Measurements from ENCODE around the gene FOXP1. TPM values are rescaled to one million over a fixed set of nuclear protein-coding genes. Genes with fewer than 3 reads are reported as not detected.

The FOXP1 gene
- total RNA-seq, 2 experiments from 2014 or later: 108 to 153 TPM

DNA sequence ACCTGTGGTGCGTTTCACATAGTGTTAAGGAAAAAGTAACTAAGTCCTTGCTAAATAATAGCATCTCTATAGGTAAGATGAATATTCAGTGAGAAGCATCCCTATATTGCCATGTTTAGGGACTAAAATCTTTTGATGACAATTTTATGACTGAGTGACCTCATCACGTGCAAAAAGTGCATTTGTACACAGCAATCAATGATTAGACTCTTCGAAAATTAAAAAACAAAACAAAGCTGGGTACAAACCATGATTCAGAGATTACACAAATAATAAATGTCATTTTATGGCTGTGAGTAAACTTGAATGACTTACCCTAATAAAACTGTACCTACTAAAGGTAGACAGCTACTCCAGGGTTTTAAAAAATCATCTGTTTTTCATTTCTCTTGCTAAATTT lies 505.3 kb downstream of the FOXP1 start:
- peaks cover 93% of the 10 kb centered on the region for H3K4me1 Mint-ChIP-seq
- no peak for ATAC-seq
- H3K4me3 Mint-ChIP-seq: peak overlapping the region; percentile 27
- peak overlapping the region; percentile 87 for H3K27ac Mint-ChIP-seq
- peaks cover 48% of the 10 kb centered on the region for H3K36me3 Mint-ChIP-seq (ENCODE audit: low read depth)
- DNase-seq: no peak
- CTCF ChIA-PET: interaction anchor here (1.0 kb wide), 1 partner anchor 10 kb away, joined by 4 read pairs; no protein-coding TSS in a partner anchor
- intact Hi-C loops (cut with DNase I, micrococcal nuclease): no loop called here
- no peaks in the 10 kb centered on the region for H3K27me3 Mint-ChIP-seq
- POLR2A ChIA-PET: no interaction called here
- peaks cover 4% of the 10 kb centered on the region for H3K9me3 Mint-ChIP-seq (ENCODE audit: low read depth)

DNA sequence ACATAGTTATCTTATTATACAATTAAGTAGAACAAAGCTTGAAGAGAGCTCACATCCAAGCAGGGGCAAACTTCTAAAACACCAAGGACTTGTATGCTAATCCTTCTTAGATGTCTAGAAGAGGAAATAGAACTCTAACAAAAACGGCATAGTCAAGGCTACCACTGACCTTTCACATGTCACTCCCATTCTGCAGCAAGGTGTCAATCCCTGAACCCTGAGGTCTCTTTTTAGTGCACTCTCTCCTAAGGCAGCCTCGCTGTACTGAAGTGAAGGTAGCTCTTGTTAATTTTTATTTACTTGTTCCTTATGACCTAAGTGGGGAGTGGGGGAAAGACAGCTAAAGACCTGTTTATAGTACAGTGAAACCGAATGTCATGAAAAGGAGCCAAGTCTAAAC lies 506.5 kb downstream of the FOXP1 start:
- Mint-ChIP-seq H3K4me1 (peaks cover 94% of the 10 kb centered on the region), H3K9me3 (ENCODE audit: low read depth) (no peaks in the 10 kb centered on the region), H3K36me3 (ENCODE audit: low read depth) (peaks cover 42% of the 10 kb centered on the region), H3K27me3 (no peaks in the 10 kb centered on the region), H3K4me3 (no peak overlapping the region), H3K27ac (peak overlapping the region; percentile 87)
- DNase-seq (no peak), ATAC-seq (no peak)
- ChIA-PET POLR2A (no interaction called here), CTCF (interaction anchor here (1.0 to 1.4 kb wide), 4 partner anchors 9 to 55 kb away, joined by 3 to 5 read pairs (median 4); no protein-coding TSS in a partner anchor)
- intact Hi-C loops (cut with DNase I, micrococcal nuclease): no loop called here

DNA sequence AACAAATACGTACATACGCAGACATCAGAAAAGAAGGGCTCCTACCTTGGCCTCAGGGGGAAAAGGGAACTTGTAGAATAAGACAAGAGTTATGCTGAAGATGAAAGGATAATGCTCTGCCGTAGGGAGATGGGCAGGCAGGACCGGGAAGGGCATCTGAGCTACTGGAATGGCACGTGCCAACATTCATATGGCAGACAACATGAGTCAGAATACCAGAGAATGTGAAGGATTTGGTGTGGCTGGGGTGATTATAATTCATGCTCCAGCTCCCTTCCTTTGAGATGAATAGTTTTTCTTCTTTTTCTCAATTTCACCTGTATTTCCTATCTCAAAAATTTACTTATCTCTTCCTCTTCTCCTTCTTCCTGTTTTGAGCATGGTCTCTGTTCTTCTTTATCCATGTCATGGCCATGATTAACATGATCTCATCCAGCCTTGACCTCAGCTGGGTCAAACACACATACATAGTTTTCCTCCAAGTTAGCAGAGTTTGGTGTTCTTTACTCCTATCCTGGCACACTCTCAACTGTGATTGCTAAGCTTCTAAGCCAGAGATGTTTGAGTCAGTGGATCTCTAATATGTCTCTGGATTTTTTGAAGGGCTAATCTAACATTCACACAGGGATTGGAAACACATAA lies 507.0 kb downstream of the FOXP1 start:
- ChIA-PET CTCF (interaction anchor here (1.0 to 1.4 kb wide), 4 partner anchors 8 to 55 kb away, joined by 3 to 5 read pairs (median 4); no protein-coding TSS in a partner anchor), POLR2A (no interaction called here)
- intact Hi-C loops (cut with DNase I, micrococcal nuclease): no loop called here
- Mint-ChIP-seq H3K9me3 (ENCODE audit: low read depth) (no peaks in the 10 kb centered on the region), H3K4me3 (no peak overlapping the region), H3K27ac (peak overlapping the region; percentile 87), H3K27me3 (no peaks in the 10 kb centered on the region), H3K4me1 (peaks cover 96% of the 10 kb centered on the region), H3K36me3 (ENCODE audit: low read depth) (peaks cover 41% of the 10 kb centered on the region)
- DNase-seq (no peak), ATAC-seq (no peak)

DNA sequence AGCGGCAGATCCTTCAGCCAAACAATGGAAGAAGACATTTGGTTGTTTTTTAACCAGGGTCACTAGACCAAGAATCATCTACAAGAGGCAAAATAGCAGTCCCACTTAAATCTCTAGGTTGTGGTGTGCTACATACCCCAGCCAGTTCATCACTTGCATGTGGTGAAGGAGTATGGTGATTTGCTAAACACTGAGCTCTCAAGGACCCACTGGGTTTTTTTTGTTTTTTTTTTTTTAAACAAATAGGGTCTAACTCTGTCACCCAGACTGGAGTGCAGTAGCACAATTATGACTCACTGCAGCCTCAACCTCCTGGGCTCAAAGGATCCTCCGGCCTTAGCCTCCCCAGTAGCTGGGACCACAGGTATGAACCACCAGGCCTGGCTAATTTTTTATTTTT lies 508.0 kb downstream of the FOXP1 start:
- H3K27ac Mint-ChIP-seq: peak overlapping the region; percentile 48
- POLR2A ChIA-PET: interaction anchor here (0.6 kb wide), 1 partner anchor 129 kb away, joined by 3 read pairs; no protein-coding TSS in a partner anchor
- intact Hi-C loops (cut with DNase I, micrococcal nuclease): no loop called here
- CTCF ChIA-PET: interaction anchor here (0.9 kb wide), 1 partner anchor 78 kb away, joined by 3 read pairs; no protein-coding TSS in a partner anchor
- H3K4me1 Mint-ChIP-seq: peaks cover 96% of the 10 kb centered on the region
- no peak overlapping the region for H3K4me3 Mint-ChIP-seq
- H3K36me3 Mint-ChIP-seq (ENCODE audit: low read depth): peaks cover 35% of the 10 kb centered on the region
- no peaks in the 10 kb centered on the region for H3K27me3 Mint-ChIP-seq
- ATAC-seq (no peak), DNase-seq (no peak)
- H3K9me3 Mint-ChIP-seq (ENCODE audit: low read depth): no peaks in the 10 kb centered on the region

DNA sequence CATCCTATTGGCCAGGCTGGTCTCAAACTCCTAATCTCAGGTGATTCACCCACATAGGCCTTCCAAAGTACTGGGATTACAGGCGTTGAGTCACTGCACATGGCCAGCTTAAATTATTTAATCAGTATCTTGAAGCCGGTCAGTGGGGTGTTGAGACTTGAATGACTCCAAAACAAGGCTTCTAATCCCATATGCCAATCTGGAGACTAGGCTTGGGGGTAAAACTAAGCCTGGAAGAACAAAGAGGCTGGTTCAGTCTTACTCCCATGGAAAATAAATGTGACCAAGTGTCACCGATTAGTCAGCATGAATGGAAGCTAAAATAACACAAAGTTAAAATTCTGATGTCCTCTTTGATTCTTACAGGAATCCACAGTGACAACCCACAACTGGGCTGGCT lies 509.1 kb downstream of the FOXP1 start:
- intact Hi-C loops (cut with DNase I, micrococcal nuclease): loop anchor here in 1 of 2 experiments (5.0 kb wide), 1 partner anchor 357 kb away; no protein-coding TSS in a partner anchor
- ATAC-seq (no peak), DNase-seq (no peak)
- ChIA-PET CTCF (interaction anchor here (1.1 kb wide), 2 partner anchors 11 to 13 kb away, joined by 3 to 4 read pairs; no protein-coding TSS in a partner anchor), POLR2A (no interaction called here)
- no peaks in the 10 kb centered on the region for H3K9me3 Mint-ChIP-seq (ENCODE audit: low read depth)
- H3K27me3 Mint-ChIP-seq: no peaks in the 10 kb centered on the region
- H3K27ac Mint-ChIP-seq: peak overlapping the region; percentile 48
- H3K36me3 Mint-ChIP-seq (ENCODE audit: low read depth): peaks cover 32% of the 10 kb centered on the region
- peaks cover 96% of the 10 kb centered on the region for H3K4me1 Mint-ChIP-seq
- H3K4me3 Mint-ChIP-seq: no peak overlapping the region

DNA sequence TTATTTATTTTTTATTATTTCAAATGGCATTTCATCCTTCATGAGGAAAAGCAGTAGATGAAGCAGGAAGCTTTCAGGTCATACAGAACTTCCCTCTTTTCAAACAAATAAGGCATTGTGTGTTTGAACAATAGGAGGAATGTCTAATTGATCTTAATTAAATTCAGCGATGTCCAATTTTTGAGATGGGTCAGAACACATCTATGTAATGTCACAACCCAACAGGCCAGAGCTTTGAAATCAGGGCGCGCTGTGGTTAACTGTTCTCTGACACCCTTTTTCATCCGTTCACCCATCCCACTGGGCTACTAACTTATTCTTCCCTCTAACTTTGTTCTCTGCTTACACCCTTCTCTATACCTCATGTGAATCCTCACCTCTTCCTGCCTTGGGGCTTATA lies 510.5 kb downstream of the FOXP1 start:
- Mint-ChIP-seq H3K36me3 (ENCODE audit: low read depth) (peaks cover 34% of the 10 kb centered on the region), H3K27me3 (no peaks in the 10 kb centered on the region), H3K9me3 (ENCODE audit: low read depth) (no peaks in the 10 kb centered on the region), H3K4me3 (no peak overlapping the region), H3K4me1 (peaks cover 94% of the 10 kb centered on the region), H3K27ac (peak overlapping the region; percentile 32)
- DNase-seq (no peak), ATAC-seq (no peak)
- intact Hi-C loops (cut with DNase I, micrococcal nuclease): loop anchor here in 1 of 2 experiments (5.0 kb wide), 1 partner anchor 356 kb away; no protein-coding TSS in a partner anchor
- CTCF ChIA-PET: no interaction called here
- POLR2A ChIA-PET: no interaction called here

DNA sequence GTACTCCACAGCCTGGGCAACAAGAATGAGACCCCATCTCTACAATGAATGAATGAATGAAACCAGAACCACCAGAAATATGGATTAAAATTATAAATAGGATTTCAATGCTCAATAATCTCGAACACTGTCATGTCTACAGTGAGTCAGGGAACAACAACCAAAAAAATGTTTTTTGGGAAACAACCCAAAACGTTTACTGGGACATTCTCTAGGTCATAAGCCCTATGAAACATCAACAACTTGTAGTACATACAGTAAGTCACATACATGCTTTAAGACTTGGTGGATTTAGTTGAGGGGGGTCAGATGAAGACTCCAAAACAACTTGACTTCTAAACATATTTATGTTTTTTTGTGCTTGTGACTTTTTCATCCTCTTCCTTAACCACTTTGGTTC lies 511.2 kb downstream of the FOXP1 start:
- no peak for DNase-seq
- Mint-ChIP-seq H3K4me1 (peaks cover 93% of the 10 kb centered on the region), H3K4me3 (no peak overlapping the region), H3K27me3 (no peaks in the 10 kb centered on the region), H3K27ac (peak overlapping the region; percentile 59), H3K9me3 (ENCODE audit: low read depth) (no peaks in the 10 kb centered on the region), H3K36me3 (ENCODE audit: low read depth) (peaks cover 28% of the 10 kb centered on the region)
- no peak for ATAC-seq
- ChIA-PET POLR2A (no interaction called here), CTCF (no interaction called here)
- intact Hi-C loops (cut with DNase I, micrococcal nuclease): loop anchor here in 1 of 2 experiments (5.0 kb wide), 1 partner anchor 355 kb away; no protein-coding TSS in a partner anchor

DNA sequence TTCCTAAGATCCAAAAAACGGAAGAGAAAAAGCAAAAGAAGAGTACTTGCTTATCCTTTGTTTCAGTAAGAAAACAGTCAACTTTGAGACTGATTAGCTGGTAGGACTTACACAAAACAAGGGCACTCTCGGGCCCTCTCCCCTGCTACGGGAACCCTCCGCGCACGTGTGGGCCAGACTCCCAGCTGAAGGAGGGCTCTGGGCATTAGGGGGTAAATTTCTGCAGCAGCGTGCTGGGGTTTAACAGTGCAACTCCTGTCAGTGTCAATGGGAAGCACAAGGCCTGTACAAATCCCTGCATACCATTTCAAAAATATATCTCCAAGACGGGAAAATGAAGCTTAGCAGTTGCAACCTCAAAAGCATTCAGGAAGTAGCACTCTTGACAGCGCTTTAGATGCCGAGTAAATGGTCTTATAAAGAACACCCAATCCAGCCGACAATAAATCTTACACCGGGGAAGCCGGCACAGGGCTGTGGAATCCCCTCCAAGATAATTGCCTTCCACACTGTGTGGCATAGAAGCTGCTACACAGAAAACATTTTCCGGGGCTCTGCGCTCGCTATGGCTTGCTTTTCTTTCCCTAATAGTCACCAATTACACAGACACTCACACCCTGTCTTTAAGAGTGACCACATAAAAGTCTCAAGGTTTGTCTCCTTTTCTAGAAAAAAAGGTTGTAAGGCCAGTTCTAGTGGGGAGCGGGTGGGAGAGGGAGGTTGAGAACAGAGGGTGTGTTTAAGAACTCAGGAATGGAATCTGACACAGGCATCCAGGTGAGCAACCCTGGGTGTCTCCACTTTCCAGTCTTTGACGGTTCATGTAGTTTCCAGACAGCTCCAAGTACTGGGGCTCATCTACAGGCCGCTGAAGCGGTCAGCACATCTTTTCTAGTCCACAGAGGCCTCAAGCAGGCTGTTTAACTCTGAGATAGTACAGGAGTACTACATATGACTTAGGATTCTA lies 512.7 kb downstream of the FOXP1 start:
- Mint-ChIP-seq H3K9me3 (ENCODE audit: low read depth) (no peaks in the 10 kb centered on the region), H3K4me3 (no peak overlapping the region), H3K4me1 (peaks cover 93% of the 10 kb centered on the region), H3K27ac (peak overlapping the region; percentile 67), H3K36me3 (ENCODE audit: low read depth) (peaks cover 15% of the 10 kb centered on the region), H3K27me3 (no peaks in the 10 kb centered on the region)
- ChIA-PET POLR2A (interaction anchor here (0.5 to 1.5 kb wide), 4 partner anchors 9 to 61 kb away, joined by 3 to 8 read pairs (median 4); no protein-coding TSS in a partner anchor), CTCF (interaction anchor here (0.6 to 2.3 kb wide), 12 partner anchors 9 to 650 kb away, joined by 3 to 7 read pairs (median 4); no protein-coding TSS in a partner anchor)
- no peak for ATAC-seq
- intact Hi-C loops (cut with DNase I, micrococcal nuclease): loop anchor here (2.0 to 5.0 kb wide), 2 partner anchors 353 to 520 kb away; no protein-coding TSS in a partner anchor
- no peak for DNase-seq

DNA sequence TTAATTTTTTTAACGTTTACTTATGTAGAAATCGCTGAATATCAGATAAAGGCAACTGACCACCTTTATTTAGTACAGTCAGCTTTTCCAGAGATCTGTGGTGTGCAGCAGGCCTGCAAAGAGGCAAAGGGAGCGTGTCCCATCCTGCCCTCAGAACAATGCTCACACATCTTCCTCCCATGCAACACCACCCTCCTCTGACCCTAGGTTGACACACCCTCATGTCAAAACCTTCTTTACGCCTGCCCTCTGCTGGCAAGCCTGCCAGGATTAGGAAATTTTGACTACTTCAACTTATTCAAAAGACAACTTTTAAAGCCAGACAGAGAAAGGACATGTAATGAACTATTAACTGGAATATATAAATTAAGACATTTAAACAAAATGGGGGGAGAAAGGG lies 513.7 kb downstream of the FOXP1 start:
- intact Hi-C loops (cut with DNase I, micrococcal nuclease): loop anchor here (2.0 to 10.0 kb wide), 7 partner anchors 17 to 1985 kb away; partner anchors contain the start of genes ARL6IP5 (in 1 of the 2) and UBA3 (in 1 of the 2)
- H3K4me1 Mint-ChIP-seq: peaks cover 85% of the 10 kb centered on the region
- H3K27me3 Mint-ChIP-seq: no peaks in the 10 kb centered on the region
- CTCF ChIA-PET: interaction anchor here (0.6 to 2.3 kb wide), 8 partner anchors 9 to 651 kb away, joined by 3 to 7 read pairs (median 4); no protein-coding TSS in a partner anchor
- POLR2A ChIA-PET: interaction anchor here (0.7 to 1.5 kb wide), 2 partner anchors 13 to 49 kb away, joined by 3 to 8 read pairs; no protein-coding TSS in a partner anchor
- ATAC-seq (peak; percentile 42), DNase-seq (peak; percentile 84)
- no peak overlapping the region for H3K4me3 Mint-ChIP-seq
- peak overlapping the region; percentile 67 for H3K27ac Mint-ChIP-seq
- no peaks in the 10 kb centered on the region for H3K9me3 Mint-ChIP-seq (ENCODE audit: low read depth)
- H3K36me3 Mint-ChIP-seq (ENCODE audit: low read depth): peaks cover 12% of the 10 kb centered on the region

DNA sequence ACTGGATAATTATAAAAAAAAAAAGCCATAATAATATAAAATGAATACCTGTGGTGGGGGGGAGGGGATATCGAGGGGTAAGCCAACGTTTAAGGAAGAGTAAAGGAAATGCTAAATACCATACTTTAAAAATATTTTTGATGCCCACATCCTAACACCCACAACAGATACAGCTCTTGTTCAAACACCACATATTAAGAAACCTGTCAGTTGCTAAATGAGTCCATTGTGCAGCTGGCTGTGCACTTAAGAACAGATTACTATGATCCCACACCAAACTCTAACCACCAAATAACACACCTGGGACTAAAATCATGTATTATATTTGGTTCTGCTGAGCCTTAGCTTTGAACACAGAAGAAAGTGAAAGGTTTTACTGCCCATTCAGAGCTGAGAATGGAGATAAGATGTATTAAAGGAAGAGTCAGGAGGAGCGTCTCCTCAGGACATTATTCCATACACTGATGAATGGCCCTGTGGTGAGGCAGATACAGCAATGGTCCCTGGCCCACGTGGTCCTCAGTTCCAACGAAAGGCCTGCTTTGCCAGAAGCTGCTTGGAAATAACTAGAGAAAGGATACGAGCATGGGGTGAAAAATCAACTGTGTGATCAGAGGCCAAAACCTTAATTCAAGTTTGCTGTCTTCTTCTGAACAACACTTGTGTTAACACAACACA lies 515.4 kb downstream of the FOXP1 start:
- Mint-ChIP-seq H3K36me3 (ENCODE audit: low read depth) (peaks cover 6% of the 10 kb centered on the region), H3K9me3 (ENCODE audit: low read depth) (no peaks in the 10 kb centered on the region), H3K27me3 (no peaks in the 10 kb centered on the region), H3K4me3 (peak overlapping the region; percentile 11), H3K27ac (peak overlapping the region; percentile 90), H3K4me1 (peaks cover 69% of the 10 kb centered on the region)
- DNase-seq (no peak), ATAC-seq (peak; percentile 14)
- CTCF ChIA-PET: interaction anchor here (0.6 to 2.0 kb wide), 15 partner anchors 8 to 517 kb away, joined by 3 to 5 read pairs (median 4); no protein-coding TSS in a partner anchor
- POLR2A ChIA-PET: interaction anchor here (0.6 to 1.4 kb wide), 8 partner anchors 11 to 517 kb away, joined by 3 to 7 read pairs (median 4); no protein-coding TSS in a partner anchor
- intact Hi-C loops (cut with DNase I, micrococcal nuclease): loop anchor here (1.0 to 10.0 kb wide), 10 partner anchors 12 to 1983 kb away; partner anchors contain the start of genes ARL6IP5 (in 1 of the 2) and UBA3 (in 1 of the 2)

Measured in activated CD4-positive, alpha-beta T cell treated with anti-CD3 and anti-CD28 coated beads for 36 hours (primary cell).